Measurements from ENCODE around the gene NBPF3.
A peak's percentile ranks its signal among the peaks of the same experiment; 100 is the strongest.
"Not testable (repeated sequence)": the region's sequence is repeated elsewhere in the genome, so short reads cannot be mapped to it uniquely, and the experiment has no call there.

The NBPF3 gene

DNA sequence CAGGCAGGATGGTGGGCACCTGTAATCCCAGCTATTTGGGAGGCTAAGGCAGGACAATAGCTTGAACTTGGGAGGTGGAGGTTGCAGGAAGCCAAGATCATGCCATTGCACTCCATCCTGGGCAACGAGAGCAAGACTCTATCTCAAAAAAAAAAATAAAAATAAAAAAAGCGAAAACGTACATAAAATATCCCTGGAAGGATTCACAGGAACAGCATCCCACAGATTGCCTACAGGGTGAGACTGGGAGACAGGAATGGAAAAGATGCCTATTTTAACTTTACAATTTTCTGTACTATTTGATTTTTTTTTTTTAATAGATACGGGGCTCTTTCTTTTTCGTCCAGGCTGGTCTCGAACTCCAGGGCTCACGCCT lies 604 bp upstream of the NBPF3 start:
- DNase-seq, result no peak

DNA sequence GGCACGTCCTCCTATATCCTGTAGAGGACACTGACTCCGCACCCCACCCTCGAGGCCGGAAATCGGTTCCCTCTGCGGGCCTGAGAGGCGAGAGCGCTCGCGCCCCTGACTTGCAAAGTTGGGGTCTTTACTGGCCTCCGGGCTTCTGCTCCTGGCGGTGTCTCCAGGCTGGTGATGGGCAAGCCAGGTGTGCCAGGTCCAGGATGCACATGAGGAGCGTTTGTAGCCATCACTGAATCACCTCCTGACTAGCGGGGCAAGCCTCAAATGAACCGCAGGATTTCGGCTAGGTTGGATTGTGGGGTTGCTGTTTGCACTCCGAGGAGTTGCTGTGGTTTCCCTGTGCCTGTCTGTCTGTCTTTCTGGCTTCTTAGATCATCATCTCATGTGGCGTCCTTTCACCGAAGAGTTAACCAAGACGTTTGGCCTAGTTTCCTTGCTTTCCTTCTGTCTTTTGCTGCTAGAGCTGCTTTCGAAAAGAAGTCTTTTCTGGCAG lies 741 bp downstream of the NBPF3 start:
- DNase-seq, result peak; percentile 35

DNA sequence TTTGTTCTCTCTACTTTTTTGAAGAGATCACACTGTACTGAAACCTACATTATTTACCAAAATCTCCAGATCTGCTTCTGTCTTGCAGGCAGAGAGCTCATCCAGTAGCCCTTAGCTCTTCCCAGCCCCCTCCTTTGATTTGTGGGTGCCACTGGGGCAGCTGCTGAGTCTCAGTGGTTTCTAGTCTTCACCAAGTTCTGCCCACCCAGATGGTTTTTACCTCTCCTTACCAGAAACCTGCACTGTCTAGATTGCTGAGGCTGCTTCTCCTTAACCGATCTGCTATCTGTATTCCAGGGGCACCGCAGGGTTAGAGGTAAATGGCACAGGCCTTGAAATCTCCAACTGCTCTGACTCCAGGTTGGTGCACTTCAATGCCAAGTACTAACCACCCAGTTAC lies 6.7 kb downstream of the NBPF3 start:
- not testable (repeated sequence) for DNase-seq

DNA sequence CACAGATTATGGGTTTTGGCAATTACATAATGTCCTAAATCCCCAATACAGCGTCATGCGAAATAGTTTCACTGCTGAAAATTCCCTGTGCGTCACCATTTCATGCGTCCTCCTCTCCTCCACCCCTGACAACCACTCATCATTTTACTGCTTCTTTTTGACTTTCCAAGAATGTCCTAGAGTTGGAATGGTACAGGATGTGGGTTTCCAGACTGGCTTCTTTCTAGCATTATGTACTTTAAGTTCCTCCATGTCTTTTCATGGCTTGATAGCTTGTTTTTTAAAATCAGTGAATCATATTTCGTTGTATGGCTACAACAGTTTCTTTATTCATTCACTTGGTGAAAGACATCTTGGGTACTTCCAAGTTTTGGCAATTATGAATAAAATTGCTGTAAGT lies 7.4 kb downstream of the NBPF3 start:
- no peak for DNase-seq

DNA sequence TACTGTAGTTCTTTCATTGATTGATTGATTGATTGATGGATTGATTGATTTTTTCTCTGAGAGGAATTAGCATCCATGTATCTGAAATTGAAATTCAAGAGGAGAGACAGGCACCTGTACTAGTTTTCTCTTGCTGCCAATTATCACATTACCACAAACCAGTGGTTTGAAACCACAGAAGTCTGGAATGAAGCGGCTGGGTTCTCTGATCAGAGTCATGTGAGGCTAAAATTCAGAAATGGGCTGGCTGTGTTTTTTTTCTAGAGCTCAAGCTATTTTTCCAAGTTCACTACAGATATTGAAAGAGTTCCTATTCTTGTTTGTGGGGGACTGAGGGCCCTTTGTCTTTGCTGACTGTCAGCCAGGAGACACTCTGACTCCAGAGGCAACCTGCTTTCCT lies 10.0 kb downstream of the NBPF3 start:
- peak; percentile 12 for DNase-seq

DNA sequence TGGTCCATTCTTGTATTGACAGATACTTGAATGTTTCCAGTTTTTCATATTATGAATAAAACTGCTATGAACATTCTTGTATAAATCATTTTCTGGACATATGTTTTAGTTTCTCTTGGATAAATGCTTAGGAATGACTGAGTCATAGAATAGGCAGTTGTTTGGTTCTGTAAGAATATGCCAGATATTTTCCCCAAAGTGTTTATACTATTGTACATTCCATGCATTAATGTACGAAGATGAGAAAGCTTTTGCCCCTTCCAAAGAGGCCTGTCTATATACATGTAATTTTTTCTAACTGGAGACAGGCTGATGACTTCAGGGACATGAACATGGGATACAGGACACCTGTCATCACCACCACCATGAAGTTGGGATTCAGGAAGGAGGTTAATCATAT lies 11.3 kb downstream of the NBPF3 start:
- no peak for DNase-seq

DNA sequence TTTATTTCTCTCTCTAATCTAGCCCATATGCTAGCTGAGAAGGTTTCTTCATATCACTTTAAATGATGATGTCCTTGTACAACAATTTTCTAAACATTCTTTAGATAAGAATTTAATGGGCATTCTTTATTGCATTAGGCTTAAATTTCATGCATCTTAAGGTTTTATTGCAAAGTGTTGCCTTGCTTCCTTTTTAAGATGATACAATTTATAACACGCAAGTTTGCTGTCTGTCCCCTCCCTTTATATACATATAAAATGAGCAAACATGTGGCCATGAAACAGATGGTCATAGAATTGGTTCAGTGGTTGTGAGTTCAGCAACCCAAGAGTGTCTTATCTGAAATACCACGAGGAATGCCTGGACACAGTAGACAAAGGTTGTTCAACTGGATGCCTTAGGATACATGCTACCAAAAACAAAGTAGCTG lies 12.1 kb downstream of the NBPF3 start:
- DNase-seq, result no peak

DNA sequence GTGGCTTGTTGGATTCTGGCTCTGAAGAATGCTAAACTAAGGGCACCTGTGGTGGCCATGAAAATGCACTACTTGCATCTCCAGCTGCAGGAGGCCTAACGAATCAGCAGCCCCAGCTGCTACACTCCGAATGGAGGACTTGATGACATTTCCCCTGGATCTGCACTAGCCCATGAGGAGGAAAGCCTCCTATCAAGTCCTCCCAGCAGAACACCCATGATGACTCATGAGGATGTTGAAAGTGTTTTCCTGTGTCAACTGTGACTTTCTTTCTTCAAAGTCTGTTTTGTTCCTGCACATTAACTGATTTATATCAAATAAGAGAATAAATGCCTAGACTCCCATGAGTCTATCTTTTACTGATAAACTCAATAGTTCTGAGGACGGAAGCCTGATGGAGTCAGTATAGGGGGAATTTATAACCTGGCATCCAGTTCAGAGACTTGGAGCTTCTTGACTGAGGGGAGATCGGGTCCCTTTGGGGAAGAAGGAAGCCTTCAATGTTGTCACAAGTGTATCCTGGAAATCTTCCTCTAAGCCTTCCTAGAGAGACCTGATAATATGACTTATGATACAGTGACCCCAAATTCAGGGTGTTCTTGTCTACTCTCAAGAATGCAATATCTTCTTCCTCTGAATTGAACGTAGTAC lies 14.2 kb downstream of the NBPF3 start:
- DNase-seq, result peak; percentile 39

DNA sequence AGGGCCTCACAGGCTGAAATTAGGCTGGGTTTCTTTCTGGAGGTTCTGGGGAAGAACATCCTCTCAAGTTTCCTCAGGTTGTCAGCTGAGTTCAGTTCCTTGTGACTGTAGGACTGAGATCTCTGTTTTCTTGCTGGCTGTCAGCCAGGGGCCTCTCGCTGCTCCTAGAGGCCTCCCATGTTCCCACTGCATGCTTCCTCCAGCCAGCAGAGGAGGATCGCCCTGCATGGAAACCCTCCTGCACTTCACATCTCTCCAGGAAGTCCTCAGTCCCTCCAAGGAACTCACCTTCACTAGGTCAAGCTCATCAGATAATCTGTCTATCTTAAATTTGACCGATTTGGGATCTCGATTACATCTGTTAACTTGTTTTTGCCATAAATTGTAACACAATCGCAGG lies 15.0 kb downstream of the NBPF3 start:
- not testable (repeated sequence) for DNase-seq

DNA sequence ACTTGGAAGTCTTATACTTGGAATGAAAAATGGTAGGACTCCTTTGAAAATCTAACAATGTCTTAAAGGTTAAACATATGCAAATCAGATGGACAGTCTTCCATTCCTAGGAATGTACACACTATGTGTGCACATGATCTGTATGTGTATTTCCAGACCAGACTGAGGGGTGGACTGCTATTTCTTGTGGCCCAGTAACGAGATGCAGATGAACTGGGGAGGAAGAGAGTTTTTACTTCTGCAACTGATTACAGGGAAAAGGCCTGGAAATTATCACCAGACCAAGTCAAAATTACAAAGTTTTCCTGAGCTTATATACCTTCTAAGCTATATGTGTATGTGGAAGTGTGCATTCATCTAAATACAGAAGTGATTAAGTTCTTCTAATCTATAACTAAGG lies 17.7 kb downstream of the NBPF3 start:
- no peak for DNase-seq

DNA sequence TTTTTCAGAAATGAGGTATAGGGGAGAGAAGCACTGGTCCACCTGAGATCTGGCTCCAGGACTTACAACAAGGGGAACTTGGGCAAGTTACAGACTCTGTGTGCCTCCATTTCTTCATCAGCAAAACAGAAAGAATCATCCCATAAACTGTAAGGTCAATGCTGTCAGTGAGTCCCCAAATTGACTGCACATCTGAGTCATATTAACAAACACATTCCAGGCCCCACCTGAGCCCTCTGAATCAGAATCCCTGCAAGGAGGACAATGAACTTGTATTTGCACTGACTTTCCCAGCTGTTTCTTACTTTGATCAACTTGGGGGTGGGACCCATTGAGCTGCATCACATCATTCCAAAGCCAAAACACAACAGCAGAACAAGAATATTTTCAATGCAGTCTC lies 25.2 kb downstream of the NBPF3 start:
- not testable (repeated sequence) for DNase-seq

DNA sequence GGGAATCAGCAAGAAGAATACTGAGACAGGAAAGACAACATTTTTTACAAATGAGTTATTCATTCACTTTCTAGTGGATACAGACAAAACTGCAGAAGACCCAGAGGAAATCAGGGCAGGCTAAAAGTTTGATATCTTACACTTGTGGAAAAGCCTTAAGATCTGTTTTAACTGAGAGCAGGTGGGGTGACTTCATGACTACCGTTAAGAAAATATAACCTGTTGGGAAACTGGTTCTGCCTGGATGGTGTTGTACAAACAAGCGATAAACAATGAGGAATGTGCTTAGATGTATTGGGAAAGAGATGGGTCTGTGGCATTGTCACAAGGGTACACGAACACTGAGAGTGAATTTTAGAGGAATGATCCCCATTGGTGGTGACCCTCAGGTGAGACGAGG lies 28.0 kb downstream of the NBPF3 start:
- DNase-seq, result not testable (repeated sequence)

DNA sequence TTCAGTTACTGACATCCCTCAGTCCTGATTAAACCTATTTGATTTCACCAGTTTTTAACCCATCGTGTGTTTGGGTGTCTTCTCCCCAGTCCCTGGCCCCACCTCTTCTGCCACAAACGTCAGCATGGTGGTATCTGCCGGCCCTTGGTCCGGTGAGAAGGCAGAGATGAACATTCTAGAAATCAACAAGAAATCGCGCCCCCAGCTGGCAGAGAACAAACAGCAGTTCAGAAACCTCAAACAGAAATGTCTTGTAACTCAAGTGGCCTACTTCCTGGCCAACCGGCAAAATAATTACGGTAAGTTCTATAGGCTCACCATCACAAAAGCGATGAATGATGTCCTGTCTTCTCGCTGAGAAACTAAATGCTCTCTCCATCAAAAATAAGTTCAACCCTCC lies 28.7 kb downstream of the NBPF3 start:
- peak; percentile 28 for DNase-seq

DNA sequence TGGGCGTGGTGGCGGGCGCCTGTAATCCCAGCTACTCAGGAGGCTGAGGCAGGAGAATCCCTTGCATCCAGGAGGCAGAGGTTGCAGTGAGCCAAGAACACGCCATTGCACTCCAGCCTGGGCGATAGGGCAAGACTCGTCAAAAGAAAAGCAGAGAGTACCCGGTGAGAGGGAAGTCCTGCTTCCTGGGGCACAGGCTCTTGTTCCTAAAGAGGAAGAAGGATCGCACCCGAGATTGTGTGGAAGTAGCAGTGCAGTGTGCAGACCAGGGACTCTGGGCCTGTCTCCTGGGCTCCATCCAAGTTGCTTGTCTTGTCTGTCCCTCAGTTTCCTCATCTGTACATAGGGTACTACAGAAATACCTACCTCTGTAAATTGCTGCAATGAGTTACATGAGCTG lies 29.6 kb downstream of the NBPF3 start:
- DNase-seq, result no peak

DNA sequence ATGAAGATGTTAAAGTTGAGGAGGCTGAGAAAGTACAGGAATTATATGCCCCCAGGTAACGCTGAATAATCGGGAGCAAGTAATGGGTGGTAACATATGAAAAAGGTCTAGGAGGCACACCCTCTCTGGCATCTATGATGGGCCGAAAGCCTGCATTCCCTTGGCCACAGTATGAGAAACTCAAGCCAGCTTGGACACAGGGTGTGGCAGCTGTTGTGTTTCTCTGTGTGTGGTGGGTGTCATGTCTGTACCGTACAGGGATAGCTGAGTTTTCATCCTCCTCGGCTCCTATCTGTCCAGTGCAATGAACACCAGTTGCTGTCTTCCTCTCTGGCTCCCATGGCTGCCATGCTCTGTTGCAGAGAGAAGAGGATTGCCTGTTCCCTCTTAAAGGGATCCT lies 32.9 kb downstream of the NBPF3 start:
- no peak for DNase-seq

DNA sequence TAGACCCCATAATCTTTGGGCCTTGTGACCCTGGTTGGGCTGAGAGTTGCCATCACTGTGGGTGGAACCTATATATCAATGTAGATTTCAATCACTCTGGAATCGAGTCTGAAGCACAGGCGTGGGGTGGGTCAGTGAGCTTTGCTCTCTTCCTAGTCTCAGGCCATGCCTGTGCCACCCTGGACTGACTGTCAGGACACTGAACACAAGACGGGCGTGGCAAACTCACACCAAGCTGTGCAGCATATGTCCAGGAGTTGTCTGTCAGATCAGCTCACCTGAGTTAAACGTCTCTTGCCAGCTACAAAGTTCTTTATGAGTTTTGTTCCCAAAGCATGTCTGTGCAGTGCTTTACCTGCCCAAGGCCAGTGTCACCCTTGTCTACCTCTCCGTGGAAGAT lies 38.4 kb downstream of the NBPF3 start:
- DNase-seq, result no peak

DNA sequence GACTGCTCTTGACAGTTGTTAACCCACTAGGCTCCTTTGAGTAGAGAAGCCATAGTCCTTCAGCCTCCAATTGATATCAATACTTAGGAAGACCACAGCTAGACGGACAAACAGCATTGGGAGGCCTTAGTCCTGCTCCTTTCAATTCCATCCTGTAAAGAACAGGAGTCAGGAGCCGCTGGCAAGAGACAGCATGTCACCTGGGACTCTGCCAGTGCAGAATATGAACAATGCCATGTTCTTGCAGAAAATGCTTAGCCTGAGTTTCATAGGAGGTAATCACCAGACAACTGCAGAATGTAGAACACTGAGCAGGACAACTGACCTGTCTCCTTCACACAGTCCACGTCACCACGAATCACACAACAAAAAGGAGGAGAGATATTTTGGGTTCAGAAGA lies 43.9 kb downstream of the NBPF3 start:
- not testable (repeated sequence) for DNase-seq

DNA sequence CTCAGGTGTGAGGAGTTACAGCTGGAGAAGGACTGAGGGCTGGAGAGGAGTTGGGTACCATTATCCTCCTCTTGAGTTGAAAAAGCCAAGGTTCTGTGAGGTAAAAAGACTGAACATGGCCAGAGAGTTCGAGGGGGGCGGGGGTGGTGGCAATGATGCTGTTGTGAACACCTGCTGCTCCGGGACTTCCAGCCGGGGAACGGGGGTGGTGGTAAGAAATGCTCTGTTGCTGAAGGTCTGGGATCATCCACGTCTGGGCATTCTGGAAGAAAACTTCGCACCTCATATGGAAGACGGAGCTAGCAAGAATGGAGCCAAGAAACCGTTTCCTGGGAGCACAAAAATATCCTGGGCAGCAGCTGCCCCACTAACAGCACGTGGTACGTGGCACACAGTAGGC lies 49.2 kb downstream of the NBPF3 start:
- no peak for DNase-seq

DNA sequence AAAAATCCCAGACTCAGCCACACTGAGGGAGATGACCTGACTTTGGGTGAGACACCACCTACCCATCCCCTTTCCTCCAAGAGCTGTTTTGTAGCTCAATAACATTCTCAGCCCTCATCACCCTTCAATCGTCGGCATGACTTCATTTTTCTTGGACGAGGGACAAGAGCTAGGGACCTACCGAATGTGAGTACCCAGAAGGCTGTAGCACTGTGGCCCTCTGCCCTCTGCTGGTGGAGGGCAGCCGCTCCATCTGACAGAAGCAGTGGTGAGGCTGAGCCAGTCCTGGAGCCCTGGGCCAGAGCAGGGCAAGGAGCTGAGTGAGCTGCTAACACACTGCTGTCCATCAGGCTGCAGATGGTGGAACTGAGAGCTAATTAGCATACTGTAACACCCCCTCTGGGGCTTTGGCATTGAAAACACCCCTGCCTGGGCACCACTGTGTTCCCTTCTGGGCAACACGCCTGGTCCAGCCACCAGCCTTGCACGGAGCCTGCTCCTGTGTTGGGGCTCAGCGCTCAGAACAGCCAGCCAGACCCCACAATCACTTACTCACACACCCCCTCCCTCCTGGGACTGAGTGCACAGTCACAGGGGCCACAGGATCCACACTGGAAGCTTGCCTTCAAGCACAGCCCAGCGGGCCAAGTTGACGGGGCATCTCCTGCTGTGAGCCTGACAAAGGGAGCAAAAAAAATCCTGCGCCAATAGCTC lies 51.0 kb downstream of the NBPF3 start:
- peak; percentile 44 for DNase-seq

DNA sequence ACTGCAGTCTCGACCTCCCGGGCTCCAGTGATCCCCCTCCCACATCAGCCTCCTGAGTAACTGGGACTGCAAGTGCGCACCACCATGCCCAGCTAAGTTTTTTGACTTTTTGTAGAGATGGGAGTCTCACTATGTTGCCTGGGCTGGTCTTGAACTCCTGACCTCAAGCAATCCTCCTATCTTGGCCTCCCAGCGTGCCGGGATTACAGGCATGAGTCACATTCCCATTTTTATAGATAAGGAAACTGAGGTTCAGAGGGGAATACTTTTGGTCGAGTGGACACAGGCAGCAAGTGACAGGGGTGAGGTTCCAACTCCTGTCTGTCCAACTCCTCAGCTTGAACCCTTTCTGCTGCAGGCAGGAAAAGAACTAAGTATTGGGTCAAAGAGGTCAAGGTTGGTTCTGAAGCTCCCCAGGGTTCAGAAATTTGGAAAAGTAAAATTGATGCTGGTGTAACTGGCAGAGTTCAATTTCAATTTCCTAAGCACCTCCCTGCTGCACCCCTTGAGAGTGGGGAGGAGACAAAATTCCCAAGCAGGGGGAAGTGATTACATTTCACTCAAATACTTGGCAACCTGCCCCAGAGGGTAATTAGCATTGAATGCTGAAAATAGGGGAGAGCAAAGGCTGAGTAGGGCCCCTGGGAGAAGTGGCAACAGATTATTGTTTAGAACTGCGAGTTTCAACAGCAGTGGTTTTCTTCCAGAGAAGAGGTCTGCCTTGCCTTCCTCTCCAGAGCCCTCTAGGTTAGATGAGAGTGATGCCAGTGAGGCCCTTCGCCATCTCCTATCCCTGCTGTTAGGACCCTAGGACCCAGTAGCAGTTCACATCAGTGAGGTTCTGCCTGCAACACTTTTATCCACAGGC lies 51.8 kb downstream of the NBPF3 start:
- DNase-seq, result no peak

DNA sequence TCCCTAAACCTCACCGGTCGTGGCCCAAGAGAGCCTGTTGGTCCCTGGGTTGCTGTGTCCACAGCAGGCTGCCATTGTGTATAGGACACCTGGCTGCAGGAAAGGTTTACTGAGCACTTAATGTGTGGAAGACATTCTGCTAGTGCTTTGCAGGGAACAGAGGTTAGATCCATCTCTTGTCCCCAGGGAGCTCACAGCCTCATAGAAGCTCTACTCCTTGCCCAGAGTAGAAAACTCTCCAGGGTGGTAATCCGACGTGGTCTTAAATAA lies 52.4 kb downstream of the NBPF3 start:
- DNase-seq, result no peak

DNA sequence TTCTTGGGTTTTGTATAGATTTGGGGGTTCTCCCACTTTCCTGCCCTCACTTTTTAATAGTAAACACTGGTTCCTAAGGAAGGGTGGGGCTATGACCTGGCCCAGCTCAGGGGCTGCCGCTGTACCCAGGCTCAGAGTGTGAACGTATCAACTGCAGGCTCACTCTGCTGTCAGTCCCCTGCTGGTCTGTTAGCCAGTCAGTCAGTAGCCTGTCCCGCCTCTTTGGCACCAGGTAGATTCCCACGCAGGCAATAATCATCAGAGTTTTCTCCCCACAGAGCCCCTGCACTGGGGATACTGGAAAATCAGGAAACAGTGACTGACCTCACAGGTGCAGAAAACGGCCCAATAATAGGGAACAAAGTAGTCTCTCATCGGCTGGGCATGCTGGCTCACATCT lies 54.3 kb downstream of the NBPF3 start:
- DNase-seq, result no peak

DNA sequence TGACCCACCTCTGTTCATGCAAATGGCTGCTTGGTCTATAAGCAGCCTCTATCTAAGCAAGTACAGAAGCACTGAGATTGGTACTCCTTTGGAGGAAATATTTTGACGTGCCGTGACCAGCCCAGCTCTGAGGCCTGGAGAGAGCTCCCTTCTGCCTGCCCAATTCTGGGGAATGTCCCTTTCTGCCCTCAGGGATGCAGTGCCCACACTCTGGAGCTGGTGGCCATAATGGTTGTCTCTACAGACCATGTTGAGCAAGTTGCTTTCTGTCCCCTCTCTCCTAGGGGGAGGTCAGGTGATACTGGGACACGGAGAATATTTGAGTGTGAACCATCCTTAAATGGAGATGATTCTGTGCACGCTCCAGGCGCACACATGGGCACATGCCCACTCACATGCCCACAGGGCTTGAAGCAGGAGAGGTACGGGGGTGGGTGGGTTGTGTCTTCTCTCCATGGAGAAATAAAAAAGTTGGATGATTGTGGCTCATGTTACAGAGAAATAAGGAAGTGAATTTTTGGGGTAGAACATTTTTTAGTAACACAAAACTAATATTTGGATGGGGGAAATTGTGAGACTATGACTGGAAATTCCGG lies 55.4 kb downstream of the NBPF3 start:
- DNase-seq, result no peak

DNA sequence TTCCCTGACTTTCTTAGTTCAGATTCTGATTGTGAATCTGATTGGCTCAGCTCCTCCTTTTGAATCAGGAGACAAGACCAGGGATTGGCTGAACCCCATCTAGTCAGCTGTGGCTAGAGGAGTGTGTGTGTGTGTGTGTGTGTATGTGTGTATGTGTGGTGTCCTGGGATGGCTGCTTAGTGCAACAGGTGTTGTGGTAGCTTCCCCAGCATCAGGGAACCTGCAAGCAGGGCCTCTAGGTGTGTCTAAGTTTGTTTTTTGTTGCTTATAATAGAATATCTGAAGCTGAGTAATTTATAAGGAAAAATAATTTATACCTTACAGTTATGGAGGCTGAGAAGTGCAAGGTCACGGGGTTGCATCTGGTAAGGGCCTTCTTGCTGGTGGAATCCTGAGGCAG lies 56.1 kb downstream of the NBPF3 start:
- no peak for DNase-seq

Data from activated CD4-positive, alpha-beta T cell treated with anti-CD3 and anti-CD28 coated beads, Interleukin-2, amount 50 U/mL, for 16 hours (primary cell).